Midbrain (tissue), 1 donor: ENCODE results near the gene SORCS3.

ENCODE experiments used
- DNase-seq: peaks from one replicate; lab custom pipeline; 2025; lab: John Stamatoyannopoulos, UW

The SORCS3 gene

DNA sequence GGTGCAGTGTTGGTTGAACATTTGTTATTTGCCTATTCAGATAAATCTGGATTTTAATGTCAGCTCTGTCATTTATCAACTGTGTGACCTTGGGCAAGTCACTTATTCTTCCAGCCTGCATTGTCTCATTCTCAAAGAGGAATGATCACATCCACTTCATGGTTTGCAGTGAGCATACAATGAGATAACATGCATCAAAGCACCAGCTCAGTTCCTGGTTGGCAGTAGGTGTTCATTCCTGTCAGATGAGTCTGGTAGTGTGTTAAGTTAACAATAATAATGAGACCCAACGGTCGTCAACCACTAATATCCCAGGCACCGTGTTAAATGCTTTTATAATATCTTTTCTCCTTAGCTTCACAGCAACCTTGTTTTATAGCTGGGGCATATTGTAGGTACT, 137.3 kb downstream of the SORCS3 start:
- no peak for DNase-seq

DNA sequence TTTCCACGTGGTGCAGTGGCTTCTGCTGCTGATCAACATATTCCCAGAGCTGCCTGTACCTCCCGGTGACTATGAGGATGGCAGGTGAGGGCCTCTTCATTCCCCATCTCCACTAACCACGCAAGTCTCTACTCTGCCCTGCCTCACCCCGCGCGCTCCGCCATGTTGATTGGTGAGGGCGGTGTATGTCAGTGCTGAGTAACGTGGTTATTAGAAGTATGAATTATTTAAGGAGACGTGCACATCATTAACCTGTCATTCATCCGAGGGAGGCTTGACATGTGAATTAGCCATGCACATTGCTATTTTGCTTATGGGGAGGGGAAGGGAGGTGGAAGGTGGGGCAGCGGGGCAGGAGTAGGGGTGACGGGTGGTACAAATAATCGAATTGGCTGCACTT, 138.6 kb downstream of the SORCS3 start:
- DNase-seq: no peak

DNA sequence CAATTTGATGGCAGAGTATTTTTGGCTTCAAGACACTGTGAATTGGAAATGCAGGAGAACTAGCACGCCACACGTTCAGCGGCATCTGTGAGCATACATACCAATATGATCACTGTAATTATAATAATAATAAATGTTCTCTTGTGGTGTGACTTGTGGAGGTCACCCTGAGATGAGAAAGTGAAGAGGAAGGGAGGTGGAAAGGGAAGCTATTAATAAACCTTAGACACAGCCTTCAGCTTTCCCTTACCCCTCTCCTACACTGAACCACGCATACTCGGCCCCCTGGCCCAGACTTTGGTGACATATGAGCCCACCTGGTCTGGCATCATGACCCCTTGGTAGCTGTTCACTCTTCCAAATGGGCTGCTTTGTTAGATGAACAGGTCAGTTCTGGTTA, 139.1 kb downstream of the SORCS3 start:
- DNase-seq: no peak

DNA sequence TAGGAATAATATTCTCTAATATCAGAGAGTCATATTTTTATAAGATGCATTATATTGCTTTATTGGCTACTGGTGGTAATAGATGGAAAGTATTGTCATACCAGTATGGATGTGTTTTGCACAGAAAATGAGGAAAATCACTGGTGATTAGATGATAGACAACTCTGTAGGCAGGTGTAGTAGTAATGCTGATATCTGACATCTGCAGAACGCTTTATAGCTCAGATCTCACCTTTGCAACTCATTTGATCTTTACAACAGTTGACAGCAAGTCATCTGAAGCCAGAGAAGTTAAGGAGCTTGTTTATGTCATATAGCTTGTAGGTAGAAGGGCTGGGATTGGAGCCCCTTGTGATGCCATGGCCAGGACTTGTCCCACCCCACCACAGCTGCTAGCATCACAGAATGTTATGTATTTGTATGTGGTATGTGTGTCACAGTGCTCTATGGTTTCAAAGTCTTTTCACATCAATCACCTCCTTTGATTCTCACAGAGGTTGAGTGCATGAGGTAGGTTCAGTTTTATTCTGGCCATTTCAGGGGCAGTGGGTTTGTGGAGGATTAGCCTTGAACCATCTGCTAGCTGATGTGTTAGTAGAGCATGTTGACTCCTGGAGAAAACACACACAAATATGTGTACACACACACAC, 140.0 kb downstream of the SORCS3 start:
- no peak for DNase-seq

DNA sequence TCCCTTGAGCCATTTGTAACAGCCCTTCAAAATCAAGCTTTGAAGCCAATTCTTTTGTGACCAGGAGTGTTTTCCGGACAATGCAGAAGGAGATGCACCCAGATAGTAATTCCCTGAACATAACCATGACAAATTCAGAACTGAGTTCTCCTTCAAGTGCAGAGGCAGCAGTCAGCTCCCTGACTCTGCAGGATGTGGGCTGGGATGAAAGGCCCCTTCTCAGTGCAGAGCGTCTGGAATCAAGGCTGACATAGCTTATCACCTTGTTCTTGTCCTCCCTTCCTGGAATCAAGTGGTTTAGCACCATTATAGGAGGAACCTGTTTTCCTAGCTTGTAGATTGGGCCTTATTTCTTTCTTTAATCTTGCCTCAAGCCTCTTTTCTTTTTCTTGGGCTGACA, 143.4 kb downstream of the SORCS3 start:
- no peak for DNase-seq

DNA sequence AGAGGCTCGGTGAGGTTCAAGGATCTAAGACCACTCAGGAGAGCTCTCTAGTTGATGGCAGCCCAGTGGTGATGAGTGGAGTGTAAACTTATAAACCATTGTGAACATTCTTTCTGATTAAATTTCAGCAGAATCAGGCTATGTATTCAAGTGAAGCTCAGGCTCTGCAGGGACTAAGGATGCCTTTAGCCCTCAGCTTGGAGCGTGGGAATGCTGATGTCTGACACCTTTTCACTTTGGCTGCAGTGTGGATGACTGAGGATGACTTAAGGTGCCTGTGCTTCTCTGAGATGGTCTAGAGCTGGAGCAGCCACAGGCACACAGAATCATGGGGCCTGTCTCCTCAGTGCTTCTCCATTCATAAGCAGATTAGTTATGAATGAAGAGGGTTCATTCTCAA, 150.4 kb downstream of the SORCS3 start:
- DNase-seq: no peak

DNA sequence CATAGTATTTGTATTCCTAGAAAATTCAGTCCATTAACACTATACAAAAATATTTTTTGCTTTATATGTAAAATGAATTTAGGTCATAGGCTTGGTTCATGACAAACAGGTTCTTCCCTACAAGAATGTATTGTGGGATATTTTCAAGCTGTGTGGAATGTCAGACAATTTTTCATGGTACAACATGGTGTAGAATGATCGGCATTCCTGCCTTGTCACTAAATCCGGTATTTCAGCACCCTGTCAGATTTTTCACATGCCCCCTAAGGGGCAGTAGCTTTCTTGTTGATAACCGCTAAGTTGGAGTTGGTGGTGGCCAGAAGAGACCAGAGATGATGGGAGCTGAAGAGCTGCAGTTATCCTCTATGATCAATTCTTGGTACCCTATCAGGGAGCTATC, 154.3 kb downstream of the SORCS3 start:
- no peak for DNase-seq

DNA sequence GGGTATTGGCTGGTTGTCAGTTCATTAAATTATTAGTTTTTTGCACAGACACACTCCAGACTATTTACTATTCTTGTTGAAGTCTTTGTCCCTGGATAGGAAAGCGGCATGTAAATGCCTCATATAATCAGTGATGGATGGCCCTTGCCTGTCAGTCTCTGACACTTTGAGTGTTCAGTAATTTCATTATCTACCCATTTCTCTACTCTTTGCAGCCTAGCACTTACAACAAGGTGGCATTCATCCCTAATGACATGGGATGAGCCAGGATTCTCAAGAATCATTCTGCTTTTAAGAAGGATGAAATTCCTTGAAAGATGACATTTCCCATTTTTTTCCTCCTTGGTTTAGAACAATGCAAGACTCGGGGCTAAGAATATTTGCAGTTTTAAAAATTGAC, 155.7 kb downstream of the SORCS3 start:
- no peak for DNase-seq

DNA sequence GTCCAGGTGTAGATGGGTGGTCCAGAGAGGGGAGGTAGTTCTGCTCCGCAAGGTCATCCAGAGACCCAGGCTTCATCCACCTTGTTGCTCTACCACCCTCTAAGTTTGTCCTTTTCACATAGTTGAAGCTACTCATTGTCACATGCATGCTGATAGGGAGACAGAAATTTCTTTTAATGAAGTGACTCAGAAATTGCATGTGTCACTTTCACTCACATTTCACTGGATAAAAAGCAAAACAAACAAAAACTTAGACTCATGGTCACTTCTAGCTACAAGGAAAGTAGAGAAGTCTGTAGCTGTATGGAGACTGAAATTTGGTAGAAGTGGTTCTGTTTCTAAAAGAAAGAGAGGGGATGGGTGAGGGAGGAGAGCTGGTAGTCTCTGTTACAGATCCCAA, 161.9 kb downstream of the SORCS3 start:
- no peak for DNase-seq

DNA sequence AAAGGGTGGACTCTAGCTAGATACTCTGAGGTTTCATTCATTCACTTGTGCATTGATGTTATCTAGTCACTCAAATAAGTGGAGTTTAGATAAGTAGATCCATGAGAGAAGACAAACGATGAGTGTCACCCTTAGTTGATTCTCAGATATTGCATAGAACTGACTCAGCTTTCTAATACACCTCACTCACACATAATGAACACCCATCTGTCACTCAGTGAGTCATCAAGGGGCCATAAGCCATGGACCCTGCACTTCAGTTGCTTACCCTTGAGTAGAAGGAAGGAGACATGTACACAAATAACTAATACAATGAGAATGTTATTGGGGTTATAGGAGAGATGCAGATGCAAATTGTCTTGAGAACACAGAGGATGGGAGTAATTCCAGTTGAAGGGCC, 163.8 kb downstream of the SORCS3 start:
- DNase-seq: no peak

DNA sequence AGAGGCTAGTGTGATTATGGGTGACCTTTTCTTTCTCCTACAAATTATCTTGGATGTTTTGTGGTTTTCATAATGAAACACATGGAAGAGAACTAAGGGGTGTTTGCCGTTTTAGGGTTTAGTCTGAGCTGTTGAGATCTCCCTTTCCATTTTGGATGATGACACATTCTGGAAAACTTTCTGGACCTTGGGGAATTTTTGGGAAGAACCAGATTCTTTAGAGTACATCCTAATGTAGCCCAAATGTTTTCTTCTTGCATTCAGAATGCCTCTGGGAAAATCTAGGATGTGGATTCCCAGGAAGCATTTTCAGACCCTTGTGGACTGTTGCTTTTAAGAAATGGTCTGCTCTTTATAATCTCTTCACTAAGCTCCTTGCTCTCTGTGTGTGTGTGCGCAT, 165.7 kb downstream of the SORCS3 start:
- DNase-seq: no peak

DNA sequence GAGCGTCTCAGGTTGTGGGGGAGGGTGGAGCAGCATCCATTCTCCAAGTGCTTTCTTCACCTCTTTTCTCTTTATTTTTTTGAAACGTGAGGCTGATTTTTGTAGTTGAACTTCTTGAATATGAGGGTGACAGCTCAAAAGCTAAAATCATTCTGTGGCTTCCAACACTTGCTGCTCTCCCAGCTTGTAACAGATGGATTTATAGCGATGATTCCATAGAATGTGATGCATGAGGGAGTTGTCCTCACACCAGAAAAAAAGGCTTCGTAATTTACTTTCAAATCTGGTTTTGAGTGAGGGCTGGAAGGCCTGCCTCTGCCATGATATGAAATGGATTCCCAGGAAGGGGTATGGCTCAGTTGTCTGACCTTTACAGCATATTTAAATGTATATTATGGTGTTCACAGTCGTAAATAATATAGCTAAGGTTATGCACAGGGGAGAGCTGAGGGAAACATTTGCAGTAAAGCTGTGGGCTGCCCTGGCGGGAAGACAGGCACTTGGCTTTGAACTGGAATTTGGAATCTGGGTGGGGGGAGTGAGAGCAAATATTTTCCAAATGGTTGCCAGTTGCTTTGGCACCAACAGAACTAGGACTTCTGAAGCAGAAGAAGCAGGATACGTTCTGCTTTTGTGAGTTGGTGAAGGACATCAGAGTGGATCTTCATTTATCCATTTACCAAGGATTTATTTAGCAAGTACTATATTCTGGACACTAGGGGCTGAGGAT, 166.7 kb downstream of the SORCS3 start:
- no peak for DNase-seq

DNA sequence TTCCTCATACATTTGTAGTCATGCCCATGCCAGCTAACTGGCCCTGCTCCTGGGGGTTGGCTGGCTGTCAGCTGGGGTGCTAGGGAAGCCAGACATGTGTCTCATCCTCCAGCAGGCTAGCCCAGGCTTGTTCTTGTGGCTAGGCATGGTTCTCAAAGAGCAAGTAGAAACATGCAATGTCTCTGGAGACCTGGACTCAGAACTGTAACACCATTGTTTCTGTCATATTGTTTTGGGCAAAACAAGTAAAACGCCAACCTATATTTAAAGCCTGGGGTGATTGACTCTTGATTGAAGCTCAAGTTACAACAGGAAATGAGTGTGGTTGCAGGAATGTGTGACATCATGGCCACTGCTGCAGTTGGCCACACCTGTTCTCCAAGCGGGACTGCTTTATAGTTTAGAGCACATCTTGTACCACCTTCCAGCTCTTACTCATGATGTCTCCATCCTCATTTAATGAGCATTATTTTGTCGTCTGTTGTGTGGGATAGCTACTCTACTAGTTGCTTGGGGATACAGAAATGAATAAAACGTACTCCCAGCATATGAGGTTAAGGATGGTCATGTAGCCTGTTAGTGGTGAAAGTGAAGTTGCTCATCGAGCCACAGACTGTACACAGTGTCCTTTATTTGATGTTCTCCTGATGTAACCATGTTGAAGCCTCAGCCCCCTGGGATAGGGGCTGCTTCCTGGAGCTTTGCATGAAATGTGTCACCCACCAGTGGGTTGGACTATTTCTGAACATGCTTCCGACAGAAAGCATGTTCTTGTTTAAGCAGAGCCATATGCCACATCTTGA, 168.4 kb downstream of the SORCS3 start:
- no peak for DNase-seq

DNA sequence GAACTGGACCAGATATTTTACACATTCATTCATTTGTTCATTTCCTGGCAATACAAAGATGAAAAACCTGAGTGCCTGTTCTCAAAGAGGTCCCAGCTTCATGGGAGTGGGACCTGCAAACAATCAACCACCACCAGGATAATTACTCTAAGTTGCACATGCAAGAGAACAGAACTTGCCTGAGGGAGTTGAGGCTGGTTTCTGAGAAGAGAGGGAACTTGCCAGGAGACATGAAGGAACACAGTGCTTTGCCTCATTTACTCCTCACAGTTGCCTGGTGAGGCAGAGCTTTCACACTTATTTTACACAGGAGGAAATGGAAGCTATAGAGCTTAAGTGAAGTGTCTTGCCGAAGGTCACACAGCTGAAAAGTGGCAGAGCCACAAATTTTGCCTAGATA, 170.1 kb downstream of the SORCS3 start:
- no peak for DNase-seq

DNA sequence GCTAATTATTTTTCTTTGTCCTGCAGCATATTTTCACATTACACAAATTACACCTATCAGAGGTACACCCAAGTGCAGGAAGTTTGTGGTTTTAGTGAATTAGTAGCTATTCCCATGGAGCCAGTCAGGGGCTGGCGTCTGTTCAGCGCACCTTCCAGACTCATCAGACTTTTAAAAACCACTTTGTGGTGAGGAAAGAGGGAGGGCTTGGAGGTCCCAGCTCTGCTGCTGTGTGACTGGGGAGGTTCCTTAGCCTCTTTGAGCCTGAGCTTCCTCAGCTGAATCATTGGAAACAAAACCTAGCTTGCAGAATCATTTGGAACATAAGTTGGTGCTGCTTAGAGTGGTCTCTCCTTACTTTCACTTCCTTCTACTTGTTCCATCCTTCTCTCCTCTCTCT, 175.4 kb downstream of the SORCS3 start:
- no peak for DNase-seq

DNA sequence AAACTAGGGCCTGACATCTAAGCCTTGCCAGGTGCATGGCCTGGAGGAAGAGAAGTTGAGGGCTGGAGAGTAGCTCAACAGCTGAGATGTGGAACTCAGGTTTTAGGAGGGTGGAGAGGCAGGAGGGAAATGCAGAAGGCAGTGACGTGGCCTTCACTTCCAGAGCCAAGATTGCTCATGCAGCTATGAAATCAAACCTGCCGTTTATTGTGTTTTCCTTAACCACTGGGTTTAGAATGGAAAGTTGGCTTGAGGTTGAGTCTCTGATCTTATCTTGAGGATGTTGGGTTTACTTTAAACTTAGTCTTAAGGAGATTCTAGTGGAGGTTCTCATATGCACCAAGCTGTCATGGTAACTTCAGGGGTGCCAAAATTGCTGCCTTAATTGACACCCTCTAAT, 178.6 kb downstream of the SORCS3 start:
- DNase-seq: no peak

DNA sequence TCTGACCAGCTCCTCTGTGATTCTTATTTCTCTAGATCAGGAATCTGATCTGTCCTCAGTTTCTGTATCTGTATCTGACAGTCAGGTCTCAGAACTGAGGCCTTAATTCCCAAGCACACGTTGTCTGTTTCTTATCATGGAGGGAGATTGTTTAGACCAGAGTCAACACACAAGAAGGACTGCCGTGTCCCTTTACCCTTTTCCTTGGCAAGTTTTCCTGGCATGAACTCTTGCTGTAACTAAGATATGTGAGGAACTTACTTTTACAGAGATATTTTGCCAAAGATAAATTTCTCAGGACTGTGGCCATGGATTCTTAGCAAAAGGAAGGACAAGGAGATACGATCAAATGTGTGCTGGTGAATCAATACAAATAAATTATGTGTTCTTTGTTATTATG, 181.0 kb downstream of the SORCS3 start:
- DNase-seq: no peak

DNA sequence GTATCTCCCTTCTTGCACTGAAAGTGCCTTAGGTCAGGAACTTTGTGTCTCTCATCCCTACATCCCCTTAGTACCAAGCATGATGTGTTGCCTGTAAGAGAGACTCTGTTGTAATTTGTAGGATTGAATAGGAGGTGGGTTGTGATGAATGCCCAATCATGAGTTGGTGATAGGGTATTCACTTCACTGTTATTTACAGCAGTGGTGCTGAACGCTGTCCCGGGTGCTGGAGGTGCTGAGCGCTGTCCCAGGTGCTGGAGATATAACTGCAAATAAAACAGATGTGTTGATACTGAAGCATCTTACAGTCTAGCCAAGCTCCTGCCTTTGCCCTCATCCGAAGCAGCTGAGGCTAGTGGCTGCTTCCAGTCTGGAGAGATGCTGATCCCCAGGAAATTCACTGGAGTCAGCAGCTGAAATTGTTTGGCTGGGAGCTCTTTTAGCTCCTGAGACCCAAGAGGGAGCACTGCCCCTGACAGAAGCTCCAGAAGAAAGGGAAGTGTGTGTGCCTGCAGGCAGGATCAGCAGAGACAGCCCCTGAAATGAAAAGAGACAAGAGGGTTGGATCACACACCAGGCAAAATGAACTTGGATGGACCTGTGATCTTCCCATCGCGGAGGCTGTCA, 183.4 kb downstream of the SORCS3 start:
- DNase-seq: no peak

DNA sequence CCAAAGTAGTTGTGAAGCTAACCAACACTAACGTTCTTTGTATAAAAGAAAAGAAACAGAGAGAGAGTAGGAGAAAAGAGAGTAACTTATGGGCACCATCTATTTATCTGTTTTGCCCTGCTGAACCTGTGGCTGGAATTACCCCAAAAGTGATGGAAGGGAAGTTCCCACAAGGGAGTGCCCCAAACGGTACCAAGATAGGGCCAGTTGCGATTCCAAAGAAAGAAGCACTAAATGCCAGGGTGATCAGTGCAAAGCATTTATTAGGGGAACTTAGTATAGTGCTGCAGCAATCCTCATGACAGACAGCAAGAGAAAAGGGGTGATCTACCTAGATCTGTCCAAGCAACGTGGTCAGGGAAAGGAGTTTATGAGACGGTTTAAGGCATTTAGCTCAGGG, 190.2 kb downstream of the SORCS3 start:
- DNase-seq: no peak

DNA sequence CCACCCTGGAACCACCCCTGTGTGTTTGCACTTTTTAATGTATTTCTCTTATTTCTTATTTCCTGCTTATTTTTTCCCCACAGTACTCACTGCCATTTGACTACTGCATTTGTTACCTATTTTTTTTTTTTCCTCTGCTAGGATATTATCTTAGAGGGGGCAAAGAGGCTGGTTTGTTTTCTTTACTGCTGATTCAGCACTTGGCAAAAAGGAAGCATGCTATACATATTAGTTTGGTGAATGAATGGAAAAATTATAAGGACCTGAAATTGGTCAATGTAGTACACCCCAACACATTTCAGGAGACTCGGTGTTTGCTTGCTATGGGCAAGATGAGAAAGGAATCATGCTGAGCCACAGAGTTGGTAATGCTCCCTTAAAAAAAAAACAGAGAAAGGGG, 193.5 kb downstream of the SORCS3 start:
- DNase-seq: no peak

DNA sequence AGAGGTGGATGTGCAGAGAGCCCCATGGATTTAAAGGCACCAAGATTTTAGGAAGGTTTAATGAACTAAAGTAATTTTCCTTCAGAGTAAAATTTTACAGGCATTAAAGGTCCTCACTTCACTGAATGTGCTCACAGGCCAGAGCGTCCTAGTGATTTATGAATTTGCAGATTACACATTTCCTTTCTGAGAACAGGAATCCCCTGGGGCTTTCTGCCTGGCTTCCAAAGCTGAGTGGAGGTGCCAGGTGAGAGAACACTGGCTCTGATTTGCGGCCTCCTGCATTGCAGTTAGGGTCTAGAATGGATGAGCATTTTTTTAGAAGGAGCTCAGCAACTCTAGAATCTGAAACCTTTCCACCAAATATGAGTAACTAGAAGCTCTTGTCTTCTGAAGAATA, 194.3 kb downstream of the SORCS3 start:
- DNase-seq: no peak

DNA sequence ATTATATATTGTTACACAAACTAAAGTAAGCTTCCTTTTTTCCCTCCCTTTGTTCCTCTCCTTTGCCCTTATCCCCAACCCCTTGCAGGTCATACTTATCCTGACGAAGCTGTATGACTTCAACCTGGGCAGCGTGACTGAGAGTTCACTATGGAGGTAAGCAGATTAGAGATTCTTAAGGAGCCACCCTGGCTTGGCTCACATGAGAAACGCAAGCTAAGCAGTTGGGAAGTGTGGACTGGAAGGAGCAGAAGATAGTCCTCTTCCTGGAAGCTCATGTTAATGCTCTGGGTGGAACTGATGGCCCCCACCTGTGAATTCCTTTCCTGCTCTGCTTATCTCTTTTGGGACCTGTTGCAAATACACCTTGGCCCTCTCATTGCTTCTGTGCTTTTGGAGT, 201.6 kb downstream of the SORCS3 start:
- DNase-seq: no peak

DNA sequence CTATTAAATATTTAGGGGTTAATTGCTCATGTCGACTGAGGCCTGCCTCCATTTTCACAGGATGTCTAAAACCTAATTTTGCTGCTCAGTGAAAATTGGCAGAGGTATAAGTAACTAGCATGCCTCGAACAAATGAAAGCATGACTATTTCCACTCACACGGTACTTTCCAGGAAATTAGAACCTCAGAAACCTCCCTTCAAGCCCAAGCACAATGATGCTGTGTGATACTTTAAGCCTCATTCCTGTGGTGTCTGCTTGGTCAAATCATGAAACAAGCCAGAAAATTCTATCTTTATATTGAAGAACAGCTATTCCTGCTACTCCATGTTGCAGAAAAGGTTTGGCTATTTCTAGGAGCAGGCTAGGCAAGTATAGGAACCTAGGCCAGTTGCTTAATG, 203.0 kb downstream of the SORCS3 start:
- no peak for DNase-seq
